Transverse colon (tissue), 3 donors: ENCODE measurements around the gene NDC80.

Experiments used
- EP300 ChIP-seq: sonication (generic); formaldehyde crosslinking; IDR thresholded peaks from one replicate; pipeline ENCODE4 v1.6.1; 2017; ENCODE audit warnings: antibody characterized with exemption, low read depth
- POLR2A ChIP-seq: fragments of 450-650 bp; IDR thresholded peaks from one replicate; pipeline ENCODE4 v1.6.1; 2016; ENCODE audit warnings: antibody characterized with exemption, mild to moderate bottlenecking, moderate library complexity
- TF ChIP-seq, protein P1 (sequence below), 5 experiments: fragments of 200-600 bp in 3 of 5; fragments of 450-650 bp in 2 of 5; sonication (generic) in 3 of 5; IDR thresholded peaks; 1 replicate in 2 of 5; 2 replicates in 3 of 5; pipeline ENCODE4 v1.5.1; 2016 to 2017; ENCODE audit warnings: antibody characterized with exemption in 5 of 5, inconsistent platforms in 3 of 5, mild to moderate bottlenecking in 2 of 5, moderate library complexity in 1 of 5

GRCh38 chr18:2531751-2532150, 39.6 kb upstream of the NDC80 start:
- TF ChIP-seq, protein P1, sequence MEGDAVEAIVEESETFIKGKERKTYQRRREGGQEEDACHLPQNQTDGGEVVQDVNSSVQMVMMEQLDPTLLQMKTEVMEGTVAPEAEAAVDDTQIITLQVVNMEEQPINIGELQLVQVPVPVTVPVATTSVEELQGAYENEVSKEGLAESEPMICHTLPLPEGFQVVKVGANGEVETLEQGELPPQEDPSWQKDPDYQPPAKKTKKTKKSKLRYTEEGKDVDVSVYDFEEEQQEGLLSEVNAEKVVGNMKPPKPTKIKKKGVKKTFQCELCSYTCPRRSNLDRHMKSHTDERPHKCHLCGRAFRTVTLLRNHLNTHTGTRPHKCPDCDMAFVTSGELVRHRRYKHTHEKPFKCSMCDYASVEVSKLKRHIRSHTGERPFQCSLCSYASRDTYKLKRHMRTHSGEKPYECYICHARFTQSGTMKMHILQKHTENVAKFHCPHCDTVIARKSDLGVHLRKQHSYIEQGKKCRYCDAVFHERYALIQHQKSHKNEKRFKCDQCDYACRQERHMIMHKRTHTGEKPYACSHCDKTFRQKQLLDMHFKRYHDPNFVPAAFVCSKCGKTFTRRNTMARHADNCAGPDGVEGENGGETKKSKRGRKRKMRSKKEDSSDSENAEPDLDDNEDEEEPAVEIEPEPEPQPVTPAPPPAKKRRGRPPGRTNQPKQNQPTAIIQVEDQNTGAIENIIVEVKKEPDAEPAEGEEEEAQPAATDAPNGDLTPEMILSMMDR (IDR thresholded peaks at IDR 0.05): no peak
- TF ChIP-seq EP300: no peak
- TF ChIP-seq POLR2A: no peak
